ENCODE results near the gene PDS5B. TPM values are rescaled to one million over a fixed set of nuclear protein-coding genes. Genes with fewer than 3 reads are reported as not detected.

The PDS5B gene
- total RNA-seq, 1 donor from 2014 or later = 59.2 TPM

DNA sequence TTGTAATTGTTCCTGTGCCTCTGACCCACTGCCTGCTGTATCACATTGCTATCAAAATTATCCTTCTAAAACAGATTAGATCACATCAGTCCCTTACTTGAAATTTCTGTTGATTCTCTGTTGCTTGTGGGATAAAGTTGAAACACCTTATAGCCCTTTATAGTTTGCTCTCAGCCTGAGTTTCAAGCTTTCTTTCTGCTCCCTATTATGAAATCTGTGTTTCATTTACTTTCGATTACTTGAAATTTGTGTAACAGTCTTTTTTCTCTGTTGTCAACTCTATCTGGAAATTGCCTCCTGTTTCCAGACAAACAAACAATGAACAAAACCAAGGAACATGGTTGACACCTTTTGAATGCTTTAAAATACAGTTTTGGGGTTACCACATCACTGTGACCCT, 167.9 kb downstream of the PDS5B start:
- Mint-ChIP-seq H3K9me3 (ENCODE audit: unreplicated experiment) (no peaks in the 10 kb centered on the region), H3K27ac (ENCODE audit: unreplicated experiment) (no peak overlapping the region), H3K27me3 (ENCODE audit: unreplicated experiment) (peaks cover 2% of the 10 kb centered on the region), H3K36me3 (ENCODE audit: unreplicated experiment) (no peaks in the 10 kb centered on the region), H3K4me1 (ENCODE audit: low read depth, unreplicated experiment) (no peaks in the 10 kb centered on the region), H3K4me3 (ENCODE audit: unreplicated experiment) (no peak overlapping the region)
- no peak for DNase-seq
- TF ChIP-seq, protein P1, sequence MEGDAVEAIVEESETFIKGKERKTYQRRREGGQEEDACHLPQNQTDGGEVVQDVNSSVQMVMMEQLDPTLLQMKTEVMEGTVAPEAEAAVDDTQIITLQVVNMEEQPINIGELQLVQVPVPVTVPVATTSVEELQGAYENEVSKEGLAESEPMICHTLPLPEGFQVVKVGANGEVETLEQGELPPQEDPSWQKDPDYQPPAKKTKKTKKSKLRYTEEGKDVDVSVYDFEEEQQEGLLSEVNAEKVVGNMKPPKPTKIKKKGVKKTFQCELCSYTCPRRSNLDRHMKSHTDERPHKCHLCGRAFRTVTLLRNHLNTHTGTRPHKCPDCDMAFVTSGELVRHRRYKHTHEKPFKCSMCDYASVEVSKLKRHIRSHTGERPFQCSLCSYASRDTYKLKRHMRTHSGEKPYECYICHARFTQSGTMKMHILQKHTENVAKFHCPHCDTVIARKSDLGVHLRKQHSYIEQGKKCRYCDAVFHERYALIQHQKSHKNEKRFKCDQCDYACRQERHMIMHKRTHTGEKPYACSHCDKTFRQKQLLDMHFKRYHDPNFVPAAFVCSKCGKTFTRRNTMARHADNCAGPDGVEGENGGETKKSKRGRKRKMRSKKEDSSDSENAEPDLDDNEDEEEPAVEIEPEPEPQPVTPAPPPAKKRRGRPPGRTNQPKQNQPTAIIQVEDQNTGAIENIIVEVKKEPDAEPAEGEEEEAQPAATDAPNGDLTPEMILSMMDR (IDR thresholded peaks at IDR 0.05; ENCODE audit: partially characterized antibody, unreplicated experiment) = no peak

DNA sequence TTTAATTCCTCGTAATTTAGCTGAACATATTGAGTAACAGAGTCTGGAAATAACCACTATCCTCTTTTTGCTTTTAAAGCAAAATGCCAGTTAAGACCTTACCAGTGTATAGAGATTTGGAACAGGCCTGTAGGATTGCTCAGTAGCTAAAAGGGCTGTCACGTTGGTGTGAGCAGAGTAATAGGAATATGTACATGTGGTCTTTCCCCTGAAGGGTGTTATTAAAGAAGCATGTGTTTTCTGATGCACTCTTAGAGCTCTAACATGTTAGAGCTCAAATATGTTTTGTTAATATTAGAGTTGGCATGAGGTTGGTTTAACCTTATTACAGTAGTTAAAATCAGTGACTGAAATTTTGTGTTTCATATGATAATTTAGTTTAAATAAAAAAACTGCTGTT, 172.9 kb downstream of the PDS5B start:
- no peaks in the 10 kb centered on the region for H3K27me3 Mint-ChIP-seq (ENCODE audit: unreplicated experiment)
- peaks cover 6% of the 10 kb centered on the region for H3K36me3 Mint-ChIP-seq (ENCODE audit: unreplicated experiment)
- H3K9me3 Mint-ChIP-seq (ENCODE audit: unreplicated experiment) = no peaks in the 10 kb centered on the region
- no peak for DNase-seq
- TF ChIP-seq, protein P1 (IDR thresholded peaks at IDR 0.05; ENCODE audit: partially characterized antibody, unreplicated experiment) = no peak
- H3K4me3 Mint-ChIP-seq (ENCODE audit: unreplicated experiment) = no peak overlapping the region
- H3K4me1 Mint-ChIP-seq (ENCODE audit: low read depth, unreplicated experiment) = no peaks in the 10 kb centered on the region
- no peak overlapping the region for H3K27ac Mint-ChIP-seq (ENCODE audit: unreplicated experiment)

DNA sequence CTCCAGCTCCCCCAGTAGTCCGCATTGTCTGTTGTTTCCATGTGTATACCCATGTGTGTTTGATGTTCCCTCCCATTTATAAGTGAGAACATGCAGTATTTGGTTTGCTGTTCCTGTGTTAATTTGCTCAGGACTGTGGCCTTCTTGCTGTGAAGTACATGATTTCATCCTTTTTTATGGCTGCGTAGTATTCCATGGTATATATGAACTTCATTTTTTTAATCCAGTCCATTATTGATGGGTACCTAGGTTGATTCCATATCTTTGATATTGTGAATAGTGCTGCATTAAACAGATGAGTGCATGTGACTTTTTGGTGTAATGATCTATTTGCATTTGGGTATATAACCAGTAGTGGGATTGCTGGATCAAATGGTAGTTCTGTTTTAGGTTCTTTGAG, 175.2 kb downstream of the PDS5B start:
- no peak for DNase-seq
- H3K4me1 Mint-ChIP-seq (ENCODE audit: low read depth, unreplicated experiment) = no peaks in the 10 kb centered on the region
- H3K9me3 Mint-ChIP-seq (ENCODE audit: unreplicated experiment) = no peaks in the 10 kb centered on the region
- no peak overlapping the region for H3K27ac Mint-ChIP-seq (ENCODE audit: unreplicated experiment)
- no peak overlapping the region for H3K4me3 Mint-ChIP-seq (ENCODE audit: unreplicated experiment)
- no peaks in the 10 kb centered on the region for H3K27me3 Mint-ChIP-seq (ENCODE audit: unreplicated experiment)
- peaks cover 6% of the 10 kb centered on the region for H3K36me3 Mint-ChIP-seq (ENCODE audit: unreplicated experiment)
- TF ChIP-seq, protein P1 (IDR thresholded peaks at IDR 0.05; ENCODE audit: partially characterized antibody, unreplicated experiment) = no peak

DNA sequence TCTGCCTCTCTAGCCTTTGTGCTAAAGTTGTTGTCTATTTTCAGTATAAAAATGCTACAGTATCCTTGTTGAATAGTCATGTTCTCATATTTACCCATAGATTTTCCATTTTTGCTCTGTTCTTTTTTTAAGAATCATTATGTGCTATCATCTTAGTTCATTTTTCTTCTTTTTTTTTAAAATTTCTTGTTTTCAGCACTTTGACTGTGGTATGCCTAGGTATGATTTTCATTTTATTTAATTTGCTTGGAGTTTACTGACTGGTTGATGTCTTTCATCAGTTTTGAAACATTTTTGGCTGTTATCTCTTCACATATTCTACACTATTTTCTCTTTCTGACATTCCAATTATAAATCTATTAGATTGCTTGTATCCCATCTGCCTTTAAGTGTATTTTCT, 192.9 kb downstream of the PDS5B start:
- no peak for DNase-seq
- Mint-ChIP-seq H3K4me1 (ENCODE audit: low read depth, unreplicated experiment) (no peaks in the 10 kb centered on the region), H3K27me3 (ENCODE audit: unreplicated experiment) (no peaks in the 10 kb centered on the region), H3K36me3 (ENCODE audit: unreplicated experiment) (peaks cover 7% of the 10 kb centered on the region), H3K9me3 (ENCODE audit: unreplicated experiment) (no peaks in the 10 kb centered on the region), H3K4me3 (ENCODE audit: unreplicated experiment) (no peak overlapping the region), H3K27ac (ENCODE audit: unreplicated experiment) (no peak overlapping the region)
- TF ChIP-seq, protein P1 (IDR thresholded peaks at IDR 0.05; ENCODE audit: partially characterized antibody, unreplicated experiment) = no peak

DNA sequence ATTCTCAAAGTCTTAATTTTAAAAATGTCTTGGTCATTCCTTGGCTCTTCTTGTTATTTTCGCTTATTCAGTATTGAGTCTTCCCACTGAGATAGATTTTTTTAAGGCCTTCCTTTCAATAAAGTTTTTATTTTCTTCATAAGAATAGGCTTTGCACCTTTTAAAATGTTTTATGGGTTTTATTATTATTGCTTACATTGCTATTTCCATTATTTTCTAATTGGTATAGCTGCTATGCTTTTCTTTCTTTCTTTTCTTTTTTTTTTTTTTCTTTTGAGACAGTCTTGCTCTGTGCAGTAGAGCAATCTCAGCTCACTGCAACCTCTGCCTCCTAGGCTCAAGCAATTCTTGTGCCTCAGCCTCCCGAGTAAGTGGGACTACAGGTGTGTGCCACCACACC, 195.7 kb downstream of the PDS5B start:
- H3K9me3 Mint-ChIP-seq (ENCODE audit: unreplicated experiment) = no peaks in the 10 kb centered on the region
- no peak for DNase-seq
- no peak overlapping the region for H3K27ac Mint-ChIP-seq (ENCODE audit: unreplicated experiment)
- H3K36me3 Mint-ChIP-seq (ENCODE audit: unreplicated experiment) = peaks cover 7% of the 10 kb centered on the region
- TF ChIP-seq, protein P1 (IDR thresholded peaks at IDR 0.05; ENCODE audit: partially characterized antibody, unreplicated experiment) = no peak
- no peak overlapping the region for H3K4me3 Mint-ChIP-seq (ENCODE audit: unreplicated experiment)
- no peaks in the 10 kb centered on the region for H3K4me1 Mint-ChIP-seq (ENCODE audit: low read depth, unreplicated experiment)
- no peaks in the 10 kb centered on the region for H3K27me3 Mint-ChIP-seq (ENCODE audit: unreplicated experiment)

Measured in glutamatergic neuron (in vitro differentiated cells).